Measurements from ENCODE around the gene ADAM15. TPM values are rescaled to one million over a fixed set of nuclear protein-coding genes. Genes with fewer than 3 reads are reported as not detected.

The ADAM15 gene
- total RNA-seq, 1 experiment from 2014 or later: 67.1 TPM

DNA sequence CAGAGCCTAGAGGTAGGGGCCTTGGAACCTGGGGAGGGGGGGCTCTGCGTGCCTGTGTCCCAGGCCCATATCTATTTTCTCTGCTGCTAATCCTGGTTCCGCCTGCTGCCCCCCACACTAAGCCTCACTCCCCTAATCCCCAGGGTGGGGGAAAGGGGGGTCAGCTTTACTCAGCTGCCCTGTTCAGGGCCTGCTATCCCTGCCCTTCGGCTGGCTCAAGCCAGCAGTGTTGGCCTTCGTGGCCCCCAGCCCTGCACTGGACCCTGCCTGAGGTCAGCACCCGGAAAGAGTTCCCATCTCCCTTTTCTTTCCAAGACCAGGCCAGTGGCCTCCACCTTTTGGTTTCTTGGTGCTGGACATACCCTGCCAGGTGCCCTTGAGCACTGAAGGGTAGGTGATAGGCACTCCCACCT lies 40.1 kb upstream of the ADAM15 start:
- in situ Hi-C loops (cut with HindIII; ENCODE audit: low pct_unique_long_range_greater_than_20kb, low sequenced_read_pairs): no loop called here
- no peak for DNase-seq (ENCODE audit: low read depth, low spot score)

DNA sequence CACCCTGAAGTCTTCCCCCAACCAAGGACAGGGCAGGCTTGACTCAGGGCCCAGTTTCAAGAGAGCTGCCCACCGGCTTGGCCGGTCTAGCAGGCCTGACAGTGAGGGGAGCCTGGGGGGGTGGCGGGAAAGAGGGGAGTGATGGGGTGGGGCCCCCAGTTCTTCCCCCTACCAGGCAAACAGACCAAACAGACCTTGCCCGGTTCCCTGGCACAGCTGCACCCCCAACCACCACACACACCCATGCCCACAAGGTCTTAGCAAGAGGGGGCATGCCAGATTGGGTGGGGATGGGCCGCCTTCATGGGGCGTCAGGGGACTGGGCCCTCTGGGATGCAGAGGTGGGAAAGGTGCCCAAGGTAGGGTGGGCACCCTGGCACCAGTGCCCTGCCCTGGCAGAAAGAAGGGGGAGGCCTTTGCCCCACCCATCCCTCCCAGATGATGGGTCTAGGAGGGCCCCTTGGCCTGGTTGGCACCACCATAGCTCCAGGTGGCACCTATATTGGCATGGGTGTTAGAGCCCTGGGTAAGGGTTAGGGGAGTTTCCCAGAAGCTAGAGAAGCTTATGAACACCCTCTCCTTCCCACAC lies 39.6 kb upstream of the ADAM15 start:
- no peak for DNase-seq (ENCODE audit: low read depth, low spot score)
- in situ Hi-C loops (cut with HindIII; ENCODE audit: low pct_unique_long_range_greater_than_20kb, low sequenced_read_pairs): no loop called here

DNA sequence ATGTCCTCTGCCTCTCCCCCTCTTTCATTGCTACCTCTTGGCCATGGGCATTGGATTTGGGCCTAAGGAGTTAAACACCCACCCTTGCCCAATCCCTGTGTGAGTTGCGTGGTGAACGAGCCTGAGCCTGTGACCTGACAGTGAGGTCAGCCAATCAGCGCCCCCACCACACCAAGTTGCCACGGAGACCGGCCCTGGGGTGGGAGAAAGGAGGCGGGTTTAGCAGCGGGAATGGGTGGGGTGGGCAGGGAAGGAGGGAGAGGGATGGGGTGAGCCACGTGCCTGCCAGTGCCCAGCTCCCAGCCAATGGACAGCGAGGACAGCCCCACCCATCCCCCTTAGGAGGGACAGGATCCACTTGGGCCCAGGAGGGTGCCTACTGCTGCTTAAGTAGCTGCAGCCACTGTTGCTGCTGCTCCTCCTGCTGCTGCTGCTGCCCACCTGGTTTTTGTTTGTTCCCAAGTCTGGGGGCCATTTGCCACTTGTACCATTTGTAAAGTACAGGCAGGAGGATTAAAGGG lies 39.0 kb upstream of the ADAM15 start:
- in situ Hi-C loops (cut with HindIII; ENCODE audit: low pct_unique_long_range_greater_than_20kb, low sequenced_read_pairs): no loop called here
- peak; percentile 89 for DNase-seq (ENCODE audit: low read depth, low spot score)

DNA sequence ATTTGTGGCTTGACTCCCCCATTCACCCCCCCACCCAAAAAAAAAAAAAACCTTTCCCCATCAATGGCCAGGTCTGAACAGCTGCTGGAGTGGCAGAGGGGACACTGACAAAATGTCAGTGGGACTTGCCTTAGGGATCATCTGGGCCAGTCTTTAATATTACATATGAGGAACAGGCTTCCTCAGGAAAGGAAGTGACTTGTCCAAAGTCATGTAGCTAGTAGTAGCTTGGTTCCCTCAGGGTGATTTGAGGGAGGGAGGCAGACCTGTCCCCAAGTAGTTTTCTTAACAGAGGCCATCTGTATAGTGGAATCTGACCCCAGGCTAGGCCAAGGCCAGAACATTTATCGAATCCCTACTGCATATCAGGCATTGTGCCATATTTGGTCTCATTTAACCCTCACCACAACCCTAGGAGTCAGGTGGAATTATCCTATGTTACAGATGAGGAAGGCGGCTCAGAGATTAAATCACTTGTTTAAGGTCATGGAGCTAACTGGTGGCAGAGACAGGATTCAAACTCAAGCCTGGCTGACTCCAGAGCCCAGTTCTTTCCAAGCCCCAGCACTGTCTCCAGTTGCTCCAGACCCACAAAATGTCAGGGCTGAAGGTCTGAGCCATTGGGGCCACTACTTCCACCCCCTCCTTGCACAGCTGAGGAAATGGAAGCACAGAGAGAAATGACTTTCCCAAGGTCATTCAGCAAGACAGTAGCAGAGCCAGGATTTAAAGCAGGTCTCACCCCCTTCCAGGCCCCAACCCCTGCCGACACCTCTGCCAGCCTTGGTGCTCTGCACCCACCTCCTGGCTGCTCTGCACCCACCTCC lies 38.1 kb upstream of the ADAM15 start:
- in situ Hi-C loops (cut with HindIII; ENCODE audit: low pct_unique_long_range_greater_than_20kb, low sequenced_read_pairs): no loop called here
- DNase-seq (ENCODE audit: low read depth, low spot score): no peak

DNA sequence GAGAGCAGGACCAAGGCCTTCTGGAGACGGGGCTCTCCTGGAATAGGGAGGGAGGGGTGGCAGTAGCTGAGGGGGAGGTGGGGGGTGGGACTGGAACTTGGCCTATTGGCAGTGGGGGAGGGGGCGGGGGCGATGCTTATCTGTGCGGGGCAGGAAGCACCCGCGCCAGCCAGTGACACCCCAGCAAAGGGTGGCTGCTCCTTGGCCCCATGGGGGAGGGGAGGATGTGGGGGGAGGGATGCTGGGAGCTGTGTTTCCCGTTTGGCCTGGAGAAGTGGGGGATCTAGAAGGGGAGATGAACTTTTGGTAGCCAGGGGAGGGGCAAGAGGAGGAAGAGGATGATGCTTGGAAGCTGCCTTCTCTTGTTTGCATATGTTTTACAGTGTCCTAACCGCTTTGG lies 37.5 kb upstream of the ADAM15 start:
- DNase-seq (ENCODE audit: low read depth, low spot score): no peak
- in situ Hi-C loops (cut with HindIII; ENCODE audit: low pct_unique_long_range_greater_than_20kb, low sequenced_read_pairs): no loop called here

DNA sequence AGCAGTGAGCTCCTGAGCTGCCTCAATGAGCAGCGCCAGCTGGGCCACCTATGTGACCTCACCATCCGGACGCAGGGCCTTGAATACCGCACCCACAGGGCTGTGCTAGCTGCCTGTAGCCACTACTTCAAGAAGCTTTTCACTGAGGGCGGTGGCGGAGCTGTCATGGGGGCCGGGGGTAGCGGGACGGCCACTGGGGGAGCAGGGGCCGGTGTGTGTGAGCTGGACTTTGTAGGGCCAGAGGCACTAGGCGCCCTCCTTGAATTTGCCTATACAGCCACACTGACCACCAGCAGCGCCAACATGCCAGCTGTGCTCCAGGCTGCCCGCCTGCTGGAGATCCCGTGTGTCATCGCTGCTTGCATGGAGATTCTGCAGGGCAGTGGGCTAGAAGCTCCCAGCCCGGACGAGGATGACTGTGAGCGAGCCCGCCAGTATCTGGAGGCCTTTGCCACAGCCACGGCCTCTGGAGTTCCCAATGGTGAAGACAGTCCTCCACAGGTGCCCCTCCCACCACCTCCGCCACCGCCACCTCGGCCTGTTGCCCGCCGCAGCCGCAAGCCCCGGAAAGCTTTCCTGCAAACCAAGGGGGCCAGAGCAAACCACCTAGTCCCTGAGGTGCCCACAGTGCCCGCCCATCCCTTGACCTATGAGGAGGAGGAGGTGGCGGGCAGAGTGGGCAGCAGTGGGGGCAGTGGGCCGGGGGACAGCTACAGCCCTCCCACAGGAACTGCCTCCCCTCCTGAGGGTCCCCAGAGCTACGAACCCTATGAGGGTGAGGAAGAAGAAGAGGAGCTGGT lies 36.2 kb upstream of the ADAM15 start:
- in situ Hi-C loops (cut with HindIII; ENCODE audit: low pct_unique_long_range_greater_than_20kb, low sequenced_read_pairs): no loop called here
- DNase-seq (ENCODE audit: low read depth, low spot score): no peak

DNA sequence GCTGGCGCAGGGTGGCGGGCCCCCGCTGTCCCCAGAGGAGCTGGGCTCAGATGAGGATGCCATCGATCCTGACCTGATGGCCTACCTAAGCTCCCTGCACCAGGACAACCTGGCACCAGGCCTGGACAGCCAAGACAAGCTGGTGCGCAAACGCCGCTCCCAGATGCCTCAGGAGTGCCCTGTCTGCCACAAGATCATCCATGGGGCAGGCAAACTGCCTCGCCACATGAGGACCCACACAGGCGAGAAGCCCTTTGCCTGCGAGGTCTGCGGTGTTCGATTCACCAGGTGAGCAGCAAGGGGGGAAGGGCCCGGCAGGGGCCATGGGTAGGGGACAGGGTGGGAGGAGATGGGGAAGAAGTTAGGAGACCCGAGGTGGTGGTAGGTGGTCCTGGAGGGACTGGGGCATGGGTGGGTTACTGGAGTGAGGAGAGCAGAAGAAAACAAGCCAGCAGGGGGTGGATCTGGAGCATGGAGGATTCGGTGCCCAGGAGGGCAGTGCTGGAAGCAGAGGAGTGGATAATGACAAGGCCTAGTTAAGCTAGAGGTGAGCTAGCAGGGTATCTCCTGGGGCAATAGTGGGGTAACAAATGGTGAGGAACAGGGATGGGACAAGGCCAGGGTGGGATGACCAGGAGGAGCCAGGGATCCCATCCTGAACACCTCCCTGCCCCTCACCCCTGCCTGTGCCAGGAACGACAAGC lies 35.4 kb upstream of the ADAM15 start:
- in situ Hi-C loops (cut with HindIII; ENCODE audit: low pct_unique_long_range_greater_than_20kb, low sequenced_read_pairs): no loop called here
- DNase-seq (ENCODE audit: low read depth, low spot score): no peak

DNA sequence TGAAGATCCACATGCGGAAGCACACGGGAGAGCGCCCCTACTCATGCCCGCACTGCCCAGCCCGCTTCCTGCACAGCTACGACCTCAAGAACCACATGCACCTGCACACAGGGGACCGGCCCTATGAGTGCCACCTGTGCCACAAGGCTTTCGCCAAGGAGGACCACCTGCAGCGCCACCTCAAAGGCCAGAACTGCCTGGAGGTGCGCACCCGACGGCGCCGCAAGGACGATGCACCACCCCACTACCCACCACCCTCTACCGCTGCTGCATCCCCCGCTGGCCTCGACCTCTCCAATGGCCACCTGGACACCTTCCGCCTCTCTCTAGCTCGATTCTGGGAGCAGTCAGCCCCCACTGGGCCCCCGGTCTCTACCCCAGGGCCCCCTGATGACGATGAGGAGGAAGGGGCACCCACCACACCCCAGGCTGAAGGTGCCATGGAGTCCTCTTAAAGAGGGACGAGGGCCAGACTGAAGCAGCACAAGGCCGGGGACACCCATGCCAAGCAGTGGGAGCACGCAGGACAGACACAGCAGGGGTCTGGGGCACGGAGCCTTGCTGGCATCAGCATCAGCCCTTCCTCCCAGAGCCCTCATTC lies 34.8 kb upstream of the ADAM15 start:
- no peak for DNase-seq (ENCODE audit: low read depth, low spot score)
- in situ Hi-C loops (cut with HindIII; ENCODE audit: low pct_unique_long_range_greater_than_20kb, low sequenced_read_pairs): no loop called here

DNA sequence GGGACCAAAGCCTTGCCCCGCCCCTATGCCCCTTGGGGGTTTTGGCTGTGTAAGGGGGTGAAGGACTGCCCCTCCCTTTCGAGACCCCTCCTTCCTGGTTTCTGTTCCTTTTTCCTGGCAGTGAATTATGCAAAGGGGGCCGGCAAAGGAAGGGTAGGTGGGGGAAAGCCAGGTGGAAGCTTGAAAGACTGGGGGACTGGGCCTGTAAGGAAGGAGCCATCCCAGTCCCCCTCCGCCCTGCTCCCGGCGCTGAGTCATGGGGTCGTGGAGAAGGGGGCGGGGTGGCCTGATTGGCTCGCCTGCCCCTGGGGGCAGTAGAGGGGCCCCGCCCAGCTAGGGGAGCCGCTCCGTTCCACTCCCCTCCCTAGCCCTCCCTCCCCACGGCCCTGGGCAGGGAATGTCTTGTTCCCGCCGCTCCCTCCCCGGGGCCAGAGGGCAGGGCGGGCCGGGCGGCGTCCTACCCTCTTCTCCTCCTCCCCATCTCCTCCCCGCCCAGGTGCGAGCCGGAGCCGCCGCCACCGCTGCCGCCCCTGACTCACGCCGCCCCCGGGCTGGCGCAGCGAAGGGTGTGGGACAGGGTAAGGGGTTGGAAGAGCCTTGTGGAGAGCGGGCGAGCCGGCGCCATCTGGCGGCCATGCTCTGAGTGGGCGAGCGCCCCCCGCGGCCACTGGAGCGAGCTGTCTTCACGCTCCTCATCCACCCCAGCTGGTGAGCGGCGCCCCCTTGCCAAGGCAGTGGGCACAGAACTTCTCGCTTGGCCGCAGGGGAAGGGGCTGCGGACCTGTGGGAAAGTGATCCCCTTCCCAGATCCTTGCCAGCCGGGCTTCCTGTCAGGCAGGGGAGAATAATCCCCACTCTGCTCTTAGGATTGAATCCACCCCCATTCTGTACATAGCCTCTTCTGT lies 33.8 kb upstream of the ADAM15 start:
- DNase-seq (ENCODE audit: low read depth, low spot score): peak; percentile 91
- in situ Hi-C loops (cut with HindIII; ENCODE audit: low pct_unique_long_range_greater_than_20kb, low sequenced_read_pairs): no loop called here

DNA sequence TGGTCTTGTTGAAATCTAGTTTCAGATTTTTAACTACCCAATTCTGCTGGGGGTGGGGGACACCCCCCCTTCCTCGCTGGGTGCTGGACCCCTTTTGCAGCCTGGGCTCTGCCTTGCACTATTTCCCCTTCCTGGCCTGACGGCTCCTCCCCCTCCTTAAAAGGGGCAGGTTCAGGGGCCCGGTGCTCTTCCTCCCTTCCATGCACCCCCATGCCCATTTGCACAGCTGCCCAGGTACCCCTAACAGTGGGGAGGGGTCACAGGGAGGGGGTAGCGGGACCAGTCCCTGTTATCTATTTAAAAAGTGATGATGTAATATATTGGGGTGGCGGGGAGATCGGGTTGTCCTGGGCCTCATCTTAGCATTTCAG lies 33.2 kb upstream of the ADAM15 start:
- no peak for DNase-seq (ENCODE audit: low read depth, low spot score)
- in situ Hi-C loops (cut with HindIII; ENCODE audit: low pct_unique_long_range_greater_than_20kb, low sequenced_read_pairs): no loop called here

DNA sequence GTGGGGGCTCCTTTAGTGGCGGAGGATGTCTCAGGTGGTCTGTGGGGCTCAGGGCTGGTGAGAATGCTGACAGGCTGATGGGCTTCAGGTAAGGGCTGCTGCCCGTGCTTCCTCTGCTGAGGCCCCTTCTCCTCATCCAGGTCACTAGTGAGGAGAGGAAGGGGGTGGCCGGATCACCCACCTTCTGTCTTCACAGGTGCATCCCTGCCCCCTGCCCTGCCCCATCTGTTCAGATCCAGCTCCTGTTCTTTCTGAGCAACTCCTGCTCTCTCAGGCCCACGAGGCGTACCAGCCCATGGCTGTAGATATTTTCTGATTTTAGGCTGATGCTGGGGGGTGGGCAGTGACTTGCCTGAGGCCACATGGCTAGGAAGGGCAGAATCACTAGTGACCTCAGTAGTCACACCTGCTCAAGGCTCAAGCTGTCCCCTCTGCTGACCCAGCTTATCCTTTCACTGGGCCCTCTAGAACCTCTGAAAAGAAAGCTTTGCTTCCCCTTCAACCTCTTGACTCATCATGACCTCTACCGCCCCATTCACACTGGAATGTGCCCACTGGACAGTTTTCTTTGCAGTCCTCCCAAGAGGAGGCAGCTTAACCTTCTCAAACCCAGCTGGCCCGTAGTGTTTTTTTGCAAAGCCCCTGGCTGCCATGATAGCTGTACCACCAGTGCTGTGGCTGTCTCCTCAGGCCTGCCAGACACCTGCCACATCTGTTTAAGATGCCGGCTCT lies 32.3 kb upstream of the ADAM15 start:
- no peak for DNase-seq (ENCODE audit: low read depth, low spot score)
- in situ Hi-C loops (cut with HindIII; ENCODE audit: low pct_unique_long_range_greater_than_20kb, low sequenced_read_pairs): no loop called here

DNA sequence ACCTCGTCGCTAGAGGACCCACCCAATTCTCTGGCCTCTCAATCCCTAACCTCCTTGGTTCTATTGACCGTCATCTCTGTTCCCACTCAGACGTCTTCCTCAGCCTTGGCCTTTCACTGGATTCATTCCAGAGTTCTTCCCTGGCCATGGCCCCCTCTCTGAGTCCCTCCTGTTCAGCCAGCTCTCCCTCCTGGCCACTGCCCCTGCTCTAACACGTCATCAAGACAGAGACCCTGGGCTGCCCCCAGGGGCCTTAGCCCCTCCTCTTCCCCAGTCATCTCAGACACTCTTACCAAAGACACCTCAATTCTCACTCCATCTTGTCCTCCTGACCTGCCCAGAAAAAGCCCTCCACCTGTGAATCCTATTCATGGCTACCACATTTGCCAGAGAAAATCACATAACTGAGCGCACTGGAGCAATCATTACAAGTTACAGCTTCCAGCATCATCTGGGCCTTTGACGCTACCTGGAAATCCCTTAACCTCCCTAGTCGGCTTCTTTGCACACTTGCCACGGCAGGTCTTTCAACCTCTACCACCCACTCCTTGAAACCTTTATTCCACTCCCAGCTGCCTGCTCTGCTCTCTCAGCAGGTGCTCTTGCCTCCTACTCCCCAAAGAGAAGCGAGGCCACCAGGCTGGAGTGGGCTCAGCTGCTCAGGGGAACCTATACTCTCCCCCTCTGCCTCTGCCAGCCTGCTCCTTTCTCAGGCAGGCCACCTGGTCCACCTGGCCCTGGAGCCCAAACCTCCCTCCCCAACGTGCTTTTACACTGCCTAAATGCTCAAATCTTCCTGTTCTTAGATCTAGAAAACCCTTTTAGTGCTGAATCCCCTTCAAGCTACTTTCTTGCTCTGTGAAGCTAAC lies 31.5 kb upstream of the ADAM15 start:
- no peak for DNase-seq (ENCODE audit: low read depth, low spot score)
- in situ Hi-C loops (cut with HindIII; ENCODE audit: low pct_unique_long_range_greater_than_20kb, low sequenced_read_pairs): no loop called here

DNA sequence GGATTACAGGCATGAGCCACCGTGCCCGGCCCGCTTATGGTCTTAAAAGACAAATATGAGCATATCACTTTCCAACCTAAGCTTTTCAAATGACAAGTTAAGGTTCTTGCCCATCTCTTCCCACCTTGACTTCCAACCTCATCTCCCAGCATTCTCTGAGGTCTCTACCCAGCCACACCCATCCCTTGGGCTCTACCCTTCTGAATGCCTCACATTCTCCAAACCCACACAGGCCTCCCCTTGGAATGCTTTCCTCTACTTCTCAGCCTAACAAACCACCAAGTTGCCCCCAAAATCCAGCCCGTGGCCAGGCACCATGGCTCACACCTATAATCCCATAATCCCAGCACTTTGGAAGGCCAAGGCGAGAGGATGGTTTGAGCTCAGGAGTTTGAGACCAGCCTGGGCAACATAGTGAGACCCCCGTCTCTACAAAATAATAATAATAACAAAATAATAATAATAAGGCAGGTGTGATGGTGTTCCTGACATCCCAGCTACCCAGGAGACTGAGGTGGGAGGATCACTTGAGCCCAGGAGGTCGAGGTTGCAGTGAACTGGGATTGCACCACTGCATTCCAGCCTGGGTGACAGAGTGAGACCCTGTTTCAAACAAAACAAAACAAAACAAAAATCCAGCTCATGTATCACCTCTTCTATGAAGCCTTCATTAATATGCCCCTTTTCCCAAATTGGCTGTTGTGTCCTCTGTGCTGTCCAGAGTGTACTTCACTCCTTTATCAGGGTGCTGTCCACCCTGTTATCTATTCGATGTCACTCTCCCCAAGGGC lies 28.8 kb upstream of the ADAM15 start:
- in situ Hi-C loops (cut with HindIII; ENCODE audit: low pct_unique_long_range_greater_than_20kb, low sequenced_read_pairs): no loop called here
- no peak for DNase-seq (ENCODE audit: low read depth, low spot score)

DNA sequence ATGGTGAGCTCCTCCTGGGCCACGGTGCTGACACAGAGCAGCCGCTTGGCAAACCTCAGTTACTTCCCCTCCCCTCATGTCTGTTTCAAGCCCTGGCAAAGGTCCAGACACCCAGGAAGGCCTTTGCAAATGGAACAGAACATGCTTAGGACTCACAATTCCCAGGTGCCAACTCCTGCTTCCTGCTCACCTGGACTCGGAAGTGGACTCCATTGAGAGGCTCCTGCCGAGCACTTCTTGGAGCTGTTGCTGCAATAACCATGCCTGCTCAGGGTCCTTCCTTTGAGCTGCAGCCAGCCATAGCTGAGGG lies 28.2 kb upstream of the ADAM15 start:
- no peak for DNase-seq (ENCODE audit: low read depth, low spot score)
- in situ Hi-C loops (cut with HindIII; ENCODE audit: low pct_unique_long_range_greater_than_20kb, low sequenced_read_pairs): no loop called here

DNA sequence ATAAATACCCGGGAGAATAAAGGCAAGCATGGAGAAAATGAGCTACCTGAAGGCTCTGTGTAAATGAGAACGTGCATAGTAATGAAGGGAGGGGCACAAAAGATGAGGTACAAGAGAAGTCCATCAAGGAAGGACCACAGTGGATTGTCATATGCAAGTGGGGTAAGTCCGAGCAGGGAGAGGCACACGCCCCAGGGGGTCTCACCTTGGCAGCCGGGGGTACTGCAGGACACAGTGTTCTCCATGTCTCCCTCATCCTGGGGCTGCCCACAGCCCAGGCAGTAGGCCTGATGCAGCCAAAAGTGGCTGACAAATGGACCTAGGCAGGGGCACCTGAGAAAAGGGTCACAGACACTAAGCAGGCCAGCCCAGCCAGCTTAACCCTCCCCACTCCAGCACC lies 27.5 kb upstream of the ADAM15 start:
- no peak for DNase-seq (ENCODE audit: low read depth, low spot score)
- in situ Hi-C loops (cut with HindIII; ENCODE audit: low pct_unique_long_range_greater_than_20kb, low sequenced_read_pairs): no loop called here

Measured in SK-MEL-5 (cell line).